ENCODE results near the gene AKNA. TPM values are rescaled to one million over a fixed set of nuclear protein-coding genes. Genes with fewer than 3 reads are reported as not detected.

AKNA gene
- total and polyA plus RNA-seq, 4 donors, result 29.5 to 79.5 (median 48.6) TPM

DNA sequence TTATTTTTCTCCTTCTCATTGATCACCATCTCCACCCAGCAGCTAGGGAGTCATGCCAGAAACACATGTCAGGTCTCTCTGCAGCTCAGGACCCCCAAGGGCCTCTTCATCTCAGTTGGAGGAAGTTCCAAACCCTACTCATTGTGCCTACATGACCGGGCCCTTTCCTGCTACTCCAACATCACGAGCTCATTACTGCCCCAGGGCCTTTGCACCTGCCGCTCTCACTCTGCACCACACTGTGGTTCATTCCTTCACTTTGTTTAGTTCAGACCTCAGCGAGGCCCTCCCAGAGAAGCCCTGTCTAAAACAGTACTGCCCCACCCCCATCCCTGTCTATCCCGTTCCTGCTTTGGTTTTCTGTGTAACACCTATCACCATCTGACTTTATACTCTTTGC is 22.1 kb upstream of the AKNA start:
- 70 to 86% methylated on average over 5 of the region's 5 CpGs for WGBS, 2 donors
- no peak overlapping the region for H3K9ac ChIP-seq (ENCODE audit: insufficient read depth in 1 of 2, low read length in 2 of 2)
- no peaks in the 10 kb centered on the region for H3K36me3 ChIP-seq (ENCODE audit: control insufficient read depth in 4 of 4, insufficient read depth in 4 of 4, low read length in 4 of 4)
- H3K4me1 ChIP-seq (ENCODE audit: control insufficient read depth in 5 of 5, insufficient read depth in 5 of 5, low read length in 5 of 5), result peaks cover 0 to 10% (median 0%) of the 10 kb centered on the region in 5 donors
- no peak for ATAC-seq (ENCODE audit: insufficient read depth, low FRiP score)
- TF ChIP-seq, protein P1, sequence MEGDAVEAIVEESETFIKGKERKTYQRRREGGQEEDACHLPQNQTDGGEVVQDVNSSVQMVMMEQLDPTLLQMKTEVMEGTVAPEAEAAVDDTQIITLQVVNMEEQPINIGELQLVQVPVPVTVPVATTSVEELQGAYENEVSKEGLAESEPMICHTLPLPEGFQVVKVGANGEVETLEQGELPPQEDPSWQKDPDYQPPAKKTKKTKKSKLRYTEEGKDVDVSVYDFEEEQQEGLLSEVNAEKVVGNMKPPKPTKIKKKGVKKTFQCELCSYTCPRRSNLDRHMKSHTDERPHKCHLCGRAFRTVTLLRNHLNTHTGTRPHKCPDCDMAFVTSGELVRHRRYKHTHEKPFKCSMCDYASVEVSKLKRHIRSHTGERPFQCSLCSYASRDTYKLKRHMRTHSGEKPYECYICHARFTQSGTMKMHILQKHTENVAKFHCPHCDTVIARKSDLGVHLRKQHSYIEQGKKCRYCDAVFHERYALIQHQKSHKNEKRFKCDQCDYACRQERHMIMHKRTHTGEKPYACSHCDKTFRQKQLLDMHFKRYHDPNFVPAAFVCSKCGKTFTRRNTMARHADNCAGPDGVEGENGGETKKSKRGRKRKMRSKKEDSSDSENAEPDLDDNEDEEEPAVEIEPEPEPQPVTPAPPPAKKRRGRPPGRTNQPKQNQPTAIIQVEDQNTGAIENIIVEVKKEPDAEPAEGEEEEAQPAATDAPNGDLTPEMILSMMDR (IDR thresholded peaks at IDR 0.05; ENCODE audit: control extremely low read depth, extremely low read depth), result no peak
- no peak overlapping the region for H3K27ac ChIP-seq (ENCODE audit: low read depth in 1 of 2, low read length in 1 of 2)
- H3K4me3 ChIP-seq, result no peak overlapping the region
- no peaks in the 10 kb centered on the region for H3K27me3 ChIP-seq (ENCODE audit: control insufficient read depth in 3 of 3, insufficient read depth in 3 of 3, low read length in 2 of 3)
- no peaks in the 10 kb centered on the region for H3K9me3 ChIP-seq (ENCODE audit: control insufficient read depth in 4 of 4, insufficient read depth in 3 of 4, low read length in 3 of 4)
- no peak for DNase-seq

DNA sequence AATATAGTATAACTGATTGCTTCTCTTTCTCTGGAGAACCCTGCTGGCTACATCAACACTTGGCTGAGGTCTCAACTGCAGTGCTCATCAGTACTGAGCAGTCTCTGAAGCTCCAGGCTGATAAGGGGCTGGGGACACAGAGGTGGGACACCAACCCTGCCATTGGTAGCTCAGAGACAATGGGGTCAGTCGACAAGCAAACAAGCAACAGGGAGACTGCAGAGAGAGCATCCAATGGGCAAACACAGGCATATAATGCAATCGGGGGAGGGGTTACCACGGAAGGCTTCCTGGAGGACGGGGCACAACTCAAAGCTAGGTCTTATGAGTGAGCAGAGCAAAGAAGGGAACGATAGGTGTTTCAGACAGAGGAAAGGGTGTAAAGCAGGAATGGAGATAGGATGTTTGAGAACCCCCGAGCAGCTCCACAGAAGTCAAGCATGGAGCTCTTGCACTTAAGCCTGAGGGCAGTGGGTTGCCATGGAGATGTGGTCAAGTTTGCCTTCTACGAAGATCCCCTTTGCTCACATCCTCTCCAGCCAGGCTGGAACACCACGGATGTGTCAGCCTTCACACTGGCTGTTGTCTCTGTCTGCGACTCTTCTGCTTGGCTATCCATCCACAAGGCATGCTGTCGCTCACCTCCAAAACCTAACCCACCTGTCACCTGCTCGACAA is 21.5 kb upstream of the AKNA start:
- Histone ChIP-seq H3K36me3 (ENCODE audit: control insufficient read depth in 4 of 4, insufficient read depth in 4 of 4, low read length in 4 of 4) (no peaks in the 10 kb centered on the region), H3K4me3 (no peak overlapping the region), H3K4me1 (ENCODE audit: control insufficient read depth in 5 of 5, insufficient read depth in 5 of 5, low read length in 5 of 5) (peaks cover 0 to 8% (median 0%) of the 10 kb centered on the region in 5 donors), H3K9ac (ENCODE audit: insufficient read depth in 1 of 2, low read length in 2 of 2) (no peak overlapping the region), H3K9me3 (ENCODE audit: control insufficient read depth in 4 of 4, insufficient read depth in 3 of 4, low read length in 3 of 4) (no peaks in the 10 kb centered on the region), H3K27me3 (ENCODE audit: control insufficient read depth in 3 of 3, insufficient read depth in 3 of 3, low read length in 2 of 3) (no peaks in the 10 kb centered on the region), H3K27ac (ENCODE audit: low read depth in 1 of 2, low read length in 1 of 2) (no peak overlapping the region)
- ATAC-seq (ENCODE audit: insufficient read depth, low FRiP score), result no peak
- no peak for DNase-seq
- TF ChIP-seq, protein P1 (IDR thresholded peaks at IDR 0.05; ENCODE audit: control extremely low read depth, extremely low read depth), result no peak
- WGBS, 2 donors, result 59 to 61% methylated on average over 11 of the region's 11 CpGs

DNA sequence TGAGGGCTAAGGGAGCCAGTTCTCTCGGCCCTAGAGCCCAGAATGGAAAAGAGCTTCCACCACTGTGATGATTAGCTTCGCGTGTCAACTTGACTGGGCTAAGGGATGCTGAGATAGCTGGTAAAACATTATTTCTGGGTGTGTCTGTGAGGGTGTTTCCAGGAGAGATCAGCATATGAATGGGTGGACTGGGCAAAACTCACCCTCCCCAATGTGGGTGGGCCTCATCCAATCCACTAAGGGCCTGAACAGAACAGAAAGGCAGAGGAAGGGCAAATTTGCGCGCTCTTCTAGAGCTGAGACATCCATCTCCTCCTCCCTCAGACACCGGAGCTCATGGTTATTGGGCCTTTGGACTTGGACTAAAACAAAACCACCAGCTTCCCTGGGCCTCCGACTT is 20.9 kb upstream of the AKNA start:
- WGBS, 2 donors, result 82 to 90% methylated on average over 7 of the region's 7 CpGs
- Histone ChIP-seq H3K4me3 (no peak overlapping the region), H3K4me1 (ENCODE audit: control insufficient read depth in 5 of 5, insufficient read depth in 5 of 5, low read length in 5 of 5) (peaks cover 0 to 2% (median 0%) of the 10 kb centered on the region in 5 donors), H3K27me3 (ENCODE audit: control insufficient read depth in 3 of 3, insufficient read depth in 3 of 3, low read length in 2 of 3) (no peaks in the 10 kb centered on the region), H3K27ac (ENCODE audit: low read depth in 1 of 2, low read length in 1 of 2) (no peak overlapping the region), H3K9ac (ENCODE audit: insufficient read depth in 1 of 2, low read length in 2 of 2) (no peak overlapping the region), H3K9me3 (ENCODE audit: control insufficient read depth in 4 of 4, insufficient read depth in 3 of 4, low read length in 3 of 4) (no peaks in the 10 kb centered on the region), H3K36me3 (ENCODE audit: control insufficient read depth in 4 of 4, insufficient read depth in 4 of 4, low read length in 4 of 4) (no peaks in the 10 kb centered on the region)
- no peak for DNase-seq
- ATAC-seq (ENCODE audit: insufficient read depth, low FRiP score), result no peak
- TF ChIP-seq, protein P1 (IDR thresholded peaks at IDR 0.05; ENCODE audit: control extremely low read depth, extremely low read depth), result no peak

DNA sequence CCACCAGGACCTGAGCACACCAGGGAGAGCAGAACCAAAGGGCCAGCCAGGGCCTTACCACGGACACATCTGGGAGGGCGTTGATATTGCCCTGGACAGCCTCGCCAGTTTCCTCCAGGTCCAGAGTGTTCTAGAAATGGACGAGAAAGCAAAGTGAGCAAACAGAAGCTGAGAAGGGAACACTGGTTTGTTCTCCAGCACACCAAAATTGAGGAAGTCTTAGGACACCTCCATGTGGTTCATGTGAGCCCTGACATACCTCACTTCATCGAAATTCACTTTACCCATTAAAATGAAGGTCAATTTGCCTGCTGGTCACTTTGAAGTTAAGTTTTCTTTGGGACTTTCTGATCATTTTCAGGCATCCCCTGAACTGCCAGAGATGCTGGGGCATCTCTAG is 20.1 kb upstream of the AKNA start:
- ATAC-seq (ENCODE audit: insufficient read depth, low FRiP score) (no peak), DNase-seq (no peak)
- Histone ChIP-seq H3K27me3 (ENCODE audit: control insufficient read depth in 3 of 3, insufficient read depth in 3 of 3, low read length in 2 of 3) (no peaks in the 10 kb centered on the region), H3K4me3 (no peak overlapping the region), H3K27ac (ENCODE audit: low read depth in 1 of 2, low read length in 1 of 2) (no peak overlapping the region), H3K9ac (ENCODE audit: insufficient read depth in 1 of 2, low read length in 2 of 2) (no peak overlapping the region), H3K36me3 (ENCODE audit: control insufficient read depth in 4 of 4, insufficient read depth in 4 of 4, low read length in 4 of 4) (no peaks in the 10 kb centered on the region), H3K9me3 (ENCODE audit: control insufficient read depth in 4 of 4, insufficient read depth in 3 of 4, low read length in 3 of 4) (no peaks in the 10 kb centered on the region), H3K4me1 (ENCODE audit: control insufficient read depth in 5 of 5, insufficient read depth in 5 of 5, low read length in 5 of 5) (no peaks in the 10 kb centered on the region)
- 83 to 87% methylated on average over 5 of the region's 5 CpGs for WGBS, 2 donors
- TF ChIP-seq, protein P1 (IDR thresholded peaks at IDR 0.05; ENCODE audit: control extremely low read depth, extremely low read depth), result no peak

Data from lung (tissue), 12 donors.